ELF-1 (cell line): ENCODE results near the gene FXYD6.

Experiments used
- DNase-seq: peaks from one replicate; pipeline ENCODE4 v3.0.0-alpha.2; 2016; ENCODE audit warnings: low read depth, low spot score

Gene FXYD6

DNA sequence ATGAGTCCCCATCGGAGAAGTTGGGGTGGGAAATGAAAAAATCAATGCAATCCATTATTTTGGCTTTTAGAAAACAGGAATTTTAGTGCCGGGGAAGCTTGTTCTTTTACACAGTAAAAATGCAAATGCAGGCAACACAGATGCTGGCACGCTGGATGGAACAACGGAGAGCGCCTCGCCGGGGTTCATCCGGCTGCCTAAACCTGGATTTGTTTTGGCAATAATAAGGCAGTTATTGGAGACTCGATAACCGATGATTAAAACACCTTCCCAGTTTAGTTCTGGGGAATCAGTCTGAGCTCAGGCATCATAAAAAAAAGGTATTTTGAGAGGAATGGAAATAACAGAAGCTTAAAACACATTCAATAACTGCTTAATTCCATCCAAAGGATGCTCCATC is 82.3 kb downstream of the FXYD6 start:
- DNase-seq, result no peak

DNA sequence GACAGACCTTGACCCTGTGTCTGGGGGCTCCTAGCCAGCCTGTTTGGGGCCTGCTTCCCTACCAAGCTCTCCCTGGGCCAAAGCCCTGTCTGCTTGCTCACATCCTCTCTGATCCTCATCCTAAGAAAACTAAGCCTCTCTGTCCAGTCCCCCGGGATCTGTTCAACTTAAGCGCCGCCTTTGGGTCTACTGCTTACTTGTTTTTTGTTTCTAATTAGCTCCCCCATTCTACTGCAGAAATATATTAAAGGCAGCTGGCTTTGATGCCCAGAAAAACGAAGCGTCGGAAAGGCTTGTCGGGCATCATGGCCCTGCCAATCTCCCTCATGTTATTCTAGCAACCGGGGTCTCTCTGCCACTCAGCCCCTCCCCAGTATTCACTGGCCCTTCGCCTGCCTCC is 82.9 kb downstream of the FXYD6 start:
- no peak for DNase-seq

DNA sequence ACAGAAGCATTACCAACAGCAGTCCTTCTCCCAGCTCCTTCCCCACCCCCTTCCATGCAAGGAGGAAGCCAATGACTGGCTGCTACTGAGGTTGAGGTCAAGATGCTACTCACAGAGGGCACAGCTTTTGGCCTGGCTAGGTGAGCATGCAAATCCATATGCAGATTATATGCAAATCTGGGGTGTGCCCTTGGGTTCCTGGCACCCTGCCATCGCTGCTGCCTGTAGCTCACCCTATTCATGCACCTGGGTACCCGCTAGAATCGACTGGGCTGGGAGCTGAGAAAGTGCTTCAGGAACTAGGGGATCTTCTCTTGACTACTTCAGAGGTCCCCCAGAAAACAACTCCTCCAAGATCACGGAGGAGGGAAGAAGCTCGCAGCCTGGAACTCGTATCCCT is 83.5 kb downstream of the FXYD6 start:
- no peak for DNase-seq

DNA sequence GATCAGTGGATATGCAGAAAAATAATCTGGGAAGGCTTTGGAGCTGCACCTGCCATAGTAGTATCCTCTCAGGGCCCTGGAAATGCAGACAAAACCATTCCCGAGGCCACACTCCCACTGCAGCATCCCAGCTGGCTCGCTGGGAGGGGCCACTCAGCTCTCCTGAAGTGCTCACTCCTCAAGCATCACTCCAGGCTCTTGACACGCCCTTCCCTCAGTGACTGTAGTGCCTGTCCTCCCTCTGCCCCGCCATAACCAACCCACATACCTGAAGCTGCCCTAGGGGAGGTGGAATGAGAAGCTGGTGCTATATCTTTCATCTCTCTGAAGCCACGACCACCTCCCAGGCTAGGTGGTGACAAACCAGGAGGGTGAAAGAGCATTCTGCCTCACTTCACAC is 84.2 kb downstream of the FXYD6 start:
- DNase-seq, result no peak

DNA sequence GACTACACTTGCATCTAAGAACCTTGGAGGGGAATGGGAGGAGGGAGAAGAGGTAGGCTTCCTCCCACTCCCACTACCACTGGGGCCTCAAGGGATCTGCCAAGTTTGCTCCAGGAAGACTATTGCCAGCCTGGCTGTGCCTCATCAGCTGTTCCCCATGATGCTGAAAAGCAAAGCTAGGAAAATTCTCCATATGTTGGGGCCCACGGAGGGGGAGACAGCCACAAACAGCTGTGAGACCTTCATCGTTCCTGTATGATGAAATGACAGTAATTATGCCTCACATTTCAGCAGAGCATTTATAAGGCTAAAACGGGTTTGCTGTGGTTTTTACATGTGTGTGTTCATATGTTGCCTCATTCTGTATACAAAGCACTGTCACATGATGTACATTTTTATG is 86.2 kb downstream of the FXYD6 start:
- DNase-seq, result no peak

DNA sequence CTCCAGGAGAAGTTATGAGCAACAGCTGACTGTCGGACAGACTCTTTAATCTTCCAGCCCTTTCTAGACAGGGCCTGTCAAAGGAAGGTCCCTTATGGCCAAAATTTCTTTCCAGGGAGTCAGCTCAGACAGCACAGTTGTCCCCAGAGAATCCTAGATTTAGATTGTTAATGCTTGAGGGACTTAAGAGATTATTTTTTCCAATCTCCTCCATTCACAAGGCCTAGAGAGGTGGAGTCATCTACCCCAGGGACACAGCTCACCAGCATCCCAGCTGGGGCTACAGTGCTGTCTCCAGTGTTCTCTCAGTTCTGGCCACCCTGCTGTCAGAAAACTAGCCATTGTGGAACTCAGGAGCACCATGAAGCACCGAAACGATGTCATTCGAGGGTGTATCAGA is 87.2 kb downstream of the FXYD6 start:
- DNase-seq, result no peak
